ENCODE data around the gene PLPPR1.
"Not testable (repeated sequence)": the region's sequence is repeated elsewhere in the genome, so short reads cannot be mapped to it uniquely, and the experiment has no call there.

PLPPR1 gene

DNA sequence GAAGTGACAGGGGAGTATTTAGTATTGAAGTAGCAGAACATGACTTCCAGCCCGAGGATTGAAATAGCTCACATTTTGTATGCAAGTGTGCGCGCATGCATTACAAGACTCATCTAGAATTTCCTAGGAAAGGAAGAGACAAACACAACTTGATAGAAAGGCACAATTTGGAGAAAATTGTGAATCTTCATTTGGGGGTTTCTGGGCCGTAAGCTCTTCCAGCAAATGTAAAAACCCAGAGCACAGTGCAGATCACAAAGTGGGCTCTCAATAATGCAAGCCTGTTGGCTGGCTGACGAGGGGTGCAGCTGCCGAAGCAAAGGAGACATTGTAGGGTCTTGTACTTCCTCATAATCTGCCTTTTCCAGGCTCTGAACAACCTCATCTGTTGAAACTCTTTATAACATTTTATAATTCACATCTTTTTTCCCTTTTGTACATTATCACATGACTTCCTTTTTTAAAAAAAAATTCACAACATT is 247.3 kb downstream of the PLPPR1 start:
- no peaks in the 10 kb centered on the region for H3K79me2 ChIP-seq (ENCODE audit: insufficient read depth, low read length)
- no peak overlapping the region for H3K4me3 ChIP-seq (ENCODE audit: low read depth, low read length, poor library complexity, severe bottlenecking)
- TF ChIP-seq EZH2 (IDR thresholded peaks at IDR 0.05; ENCODE audit: borderline replicate concordance, low read length): no peak
- H3K9me3 ChIP-seq (ENCODE audit: low read length): no peaks in the 10 kb centered on the region
- H2AFZ ChIP-seq (ENCODE audit: low read length): no peak overlapping the region
- no peak overlapping the region for H3K9ac ChIP-seq (ENCODE audit: low read length)
- H3K9me2 ChIP-seq (ENCODE audit: low read depth, low read length): no peaks in the 10 kb centered on the region
- H4K20me1 ChIP-seq (ENCODE audit: insufficient read depth, low read length): no peaks in the 10 kb centered on the region
- H3K27ac ChIP-seq (ENCODE audit: low read depth, low read length, poor library complexity, severe bottlenecking): no peak overlapping the region
- no peak overlapping the region for H3K4me2 ChIP-seq (ENCODE audit: low read length)
- H3F3A ChIP-seq (ENCODE audit: insufficient read depth, low read length): no peaks in the 10 kb centered on the region
- H3K36me3 ChIP-seq (ENCODE audit: insufficient read depth, low read length): no peaks in the 10 kb centered on the region
- no peaks in the 10 kb centered on the region for H3K27me3 ChIP-seq (ENCODE audit: insufficient read depth, low read length)
- no peaks in the 10 kb centered on the region for H3K4me1 ChIP-seq (ENCODE audit: insufficient read depth, low read length, severe bottlenecking)

- not testable (repeated sequence) for H3K9me2 ChIP-seq (ENCODE audit: low read depth, low read length); H3K4me2 ChIP-seq (ENCODE audit: low read length); H2AFZ ChIP-seq (ENCODE audit: low read length); H3K9me3 ChIP-seq (ENCODE audit: low read length); H3K79me2 ChIP-seq (ENCODE audit: insufficient read depth, low read length); H3K27ac ChIP-seq (ENCODE audit: low read depth, low read length, poor library complexity, severe bottlenecking); H3K9ac ChIP-seq (ENCODE audit: low read length); H3K4me3 ChIP-seq (ENCODE audit: low read depth, low read length, poor library complexity, severe bottlenecking); H3K27me3 ChIP-seq (ENCODE audit: insufficient read depth, low read length); H3K36me3 ChIP-seq (ENCODE audit: insufficient read depth, low read length); H4K20me1 ChIP-seq (ENCODE audit: insufficient read depth, low read length); H3F3A ChIP-seq (ENCODE audit: insufficient read depth, low read length); H3K4me1 ChIP-seq (ENCODE audit: insufficient read depth, low read length, severe bottlenecking)
Measured at GRCh38 chr9:101291043-101291442, 262.5 kb downstream of the PLPPR1 start.

- Histone ChIP-seq H4K20me1 (ENCODE audit: insufficient read depth, low read length) (no peaks in the 10 kb centered on the region), H3K9me3 (ENCODE audit: low read length) (no peaks in the 10 kb centered on the region), H3K27ac (ENCODE audit: low read depth, low read length, poor library complexity, severe bottlenecking) (no peak overlapping the region), H3K4me2 (ENCODE audit: low read length) (no peak overlapping the region), H3K9ac (ENCODE audit: low read length) (no peak overlapping the region), H3K36me3 (ENCODE audit: insufficient read depth, low read length) (no peaks in the 10 kb centered on the region), H2AFZ (ENCODE audit: low read length) (no peak overlapping the region), H3K9me2 (ENCODE audit: low read depth, low read length) (no peaks in the 10 kb centered on the region), H3K4me3 (ENCODE audit: low read depth, low read length, poor library complexity, severe bottlenecking) (no peak overlapping the region), H3K79me2 (ENCODE audit: insufficient read depth, low read length) (no peaks in the 10 kb centered on the region), H3F3A (ENCODE audit: insufficient read depth, low read length) (no peaks in the 10 kb centered on the region), H3K27me3 (ENCODE audit: insufficient read depth, low read length) (no peaks in the 10 kb centered on the region), H3K4me1 (ENCODE audit: insufficient read depth, low read length, severe bottlenecking) (no peaks in the 10 kb centered on the region)
- TF ChIP-seq, protein P1, sequence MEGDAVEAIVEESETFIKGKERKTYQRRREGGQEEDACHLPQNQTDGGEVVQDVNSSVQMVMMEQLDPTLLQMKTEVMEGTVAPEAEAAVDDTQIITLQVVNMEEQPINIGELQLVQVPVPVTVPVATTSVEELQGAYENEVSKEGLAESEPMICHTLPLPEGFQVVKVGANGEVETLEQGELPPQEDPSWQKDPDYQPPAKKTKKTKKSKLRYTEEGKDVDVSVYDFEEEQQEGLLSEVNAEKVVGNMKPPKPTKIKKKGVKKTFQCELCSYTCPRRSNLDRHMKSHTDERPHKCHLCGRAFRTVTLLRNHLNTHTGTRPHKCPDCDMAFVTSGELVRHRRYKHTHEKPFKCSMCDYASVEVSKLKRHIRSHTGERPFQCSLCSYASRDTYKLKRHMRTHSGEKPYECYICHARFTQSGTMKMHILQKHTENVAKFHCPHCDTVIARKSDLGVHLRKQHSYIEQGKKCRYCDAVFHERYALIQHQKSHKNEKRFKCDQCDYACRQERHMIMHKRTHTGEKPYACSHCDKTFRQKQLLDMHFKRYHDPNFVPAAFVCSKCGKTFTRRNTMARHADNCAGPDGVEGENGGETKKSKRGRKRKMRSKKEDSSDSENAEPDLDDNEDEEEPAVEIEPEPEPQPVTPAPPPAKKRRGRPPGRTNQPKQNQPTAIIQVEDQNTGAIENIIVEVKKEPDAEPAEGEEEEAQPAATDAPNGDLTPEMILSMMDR (IDR thresholded peaks at IDR 0.05; ENCODE audit: low read length): no peak
- TF ChIP-seq EZH2 (IDR thresholded peaks at IDR 0.05; ENCODE audit: borderline replicate concordance, low read length): no peak
Measured at GRCh38 chr9:101299901-101300300, 271.4 kb downstream of the PLPPR1 start.

- no peak overlapping the region for H3K4me2 ChIP-seq (ENCODE audit: low read length)
- TF ChIP-seq EZH2 (IDR thresholded peaks at IDR 0.05; ENCODE audit: borderline replicate concordance, low read length): no peak
- TF ChIP-seq, protein P1 (IDR thresholded peaks at IDR 0.05; ENCODE audit: low read length): no peak
- no peak overlapping the region for H3K4me3 ChIP-seq (ENCODE audit: low read depth, low read length, poor library complexity, severe bottlenecking)
- H3K9ac ChIP-seq (ENCODE audit: low read length): no peak overlapping the region
- no peak overlapping the region for H3K27ac ChIP-seq (ENCODE audit: low read depth, low read length, poor library complexity, severe bottlenecking)
- H3K79me2 ChIP-seq (ENCODE audit: insufficient read depth, low read length): no peaks in the 10 kb centered on the region
- H2AFZ ChIP-seq (ENCODE audit: low read length): no peak overlapping the region
- H3K36me3 ChIP-seq (ENCODE audit: insufficient read depth, low read length): no peaks in the 10 kb centered on the region
- peaks cover 3% of the 10 kb centered on the region; the same call in 1 of the 2 replicates for H3K27me3 ChIP-seq (ENCODE audit: insufficient read depth, low read length)
- no peaks in the 10 kb centered on the region for H3K4me1 ChIP-seq (ENCODE audit: insufficient read depth, low read length, severe bottlenecking)
- H3K9me2 ChIP-seq (ENCODE audit: low read depth, low read length): no peaks in the 10 kb centered on the region
- no peaks in the 10 kb centered on the region for H3F3A ChIP-seq (ENCODE audit: insufficient read depth, low read length)
- no peaks in the 10 kb centered on the region for H3K9me3 ChIP-seq (ENCODE audit: low read length)
- H4K20me1 ChIP-seq (ENCODE audit: insufficient read depth, low read length): no peaks in the 10 kb centered on the region
Measured at GRCh38 chr9:101307051-101307450, 278.5 kb downstream of the PLPPR1 start.

Data from OCI-LY1 (cell line).